IMR-90 (cell line): ENCODE measurements around the gene TBCD.

Experiments used
- CEBPB ChIP-seq: IDR thresholded peaks from 2 replicates; pipeline ENCODE4 v1.6.1; 2012; ENCODE audit warnings: low read depth, low read length, improper control_type of control experiment
- FOS ChIP-seq: fragments of 150-350 bp; IDR thresholded peaks from 2 replicates; pipeline ENCODE4 v1.6.1; 2016; ENCODE audit warnings: low read depth, low read length
- MAFK ChIP-seq: IDR thresholded peaks from 2 replicates; pipeline ENCODE4 v1.6.1; 2012; ENCODE audit warnings: low read depth, low read length, improper control_type of control experiment
- MAZ ChIP-seq: IDR thresholded peaks from 2 replicates; pipeline ENCODE4 v1.6.1; 2012; ENCODE audit warnings: low read depth, mild to moderate bottlenecking, low read length, improper control_type of control experiment, moderate library complexity, borderline replicate concordance
- MXI1 ChIP-seq: IDR thresholded peaks from 2 replicates; pipeline ENCODE4 v1.6.1; 2012; ENCODE audit warnings: low read depth, mild to moderate bottlenecking, low read length, moderate library complexity, borderline replicate concordance
- NFE2L2 ChIP-seq: fragments of 150-350 bp; IDR thresholded peaks from 2 replicates; pipeline ENCODE4 v1.6.1; 2016; ENCODE audit warnings: low read depth, mild to moderate bottlenecking, low read length
- POLR2A ChIP-seq: IDR thresholded peaks from 2 replicates; pipeline ENCODE4 v1.6.1; 2012; ENCODE audit warnings: mild to moderate bottlenecking, low read depth, low read length
- RAD21 ChIP-seq: IDR thresholded peaks from 2 replicates; pipeline ENCODE4 v1.6.1; 2012; ENCODE audit warnings: low read length, improper control_type of control experiment
- RCOR1 ChIP-seq: IDR thresholded peaks from 2 replicates; pipeline ENCODE4 v1.6.1; 2012; ENCODE audit warnings: mild to moderate bottlenecking, low read length, improper control_type of control experiment; ENCODE audit not compliant: insufficient replicate concordance
- RFX5 ChIP-seq: IDR thresholded peaks from 2 replicates; pipeline ENCODE4 v1.8.0; 2012; ENCODE audit warnings: low read depth, mild to moderate bottlenecking, low read length, moderate library complexity
- SMC3 ChIP-seq: fragments of 150-350 bp; IDR thresholded peaks from 2 replicates; pipeline ENCODE4 v1.6.1; 2016; ENCODE audit warnings: low read depth, mild to moderate bottlenecking, antibody characterized with exemption, low read length, moderate library complexity
- USF2 ChIP-seq: fragments of 150-350 bp; IDR thresholded peaks from 2 replicates; pipeline ENCODE4 v1.6.1; 2017; ENCODE audit warnings: mild to moderate bottlenecking, antibody characterized with exemption, low read length, low read depth
- TF ChIP-seq, protein P1 (sequence below): conservative IDR thresholded peaks from 2 replicates; pipeline ENCODE4 v1.5.1; 2012; ENCODE audit warnings: mild to moderate bottlenecking, low read depth, low read length, improper control_type of control experiment
- TF ChIP-seq, protein P2 (sequence below): fragments of 150-350 bp; IDR thresholded peaks from 2 replicates; pipeline ENCODE4 v1.6.1; 2016; ENCODE audit warnings: low read depth, mild to moderate bottlenecking, low read length, moderate library complexity, borderline replicate concordance

GRCh38 chr17:82960419-82961271 lies 208.8 kb downstream of the TBCD start:
- TF ChIP-seq SMC3 (no peak), MXI1 (no peak), RAD21 (no peak), POLR2A (no peak), RFX5 (no peak), USF2 (no peak), RCOR1 (no peak), MAFK (no peak), CEBPB (no peak), NFE2L2 (no peak), FOS (no peak), MAZ (no peak)
- TF ChIP-seq, protein P1, sequence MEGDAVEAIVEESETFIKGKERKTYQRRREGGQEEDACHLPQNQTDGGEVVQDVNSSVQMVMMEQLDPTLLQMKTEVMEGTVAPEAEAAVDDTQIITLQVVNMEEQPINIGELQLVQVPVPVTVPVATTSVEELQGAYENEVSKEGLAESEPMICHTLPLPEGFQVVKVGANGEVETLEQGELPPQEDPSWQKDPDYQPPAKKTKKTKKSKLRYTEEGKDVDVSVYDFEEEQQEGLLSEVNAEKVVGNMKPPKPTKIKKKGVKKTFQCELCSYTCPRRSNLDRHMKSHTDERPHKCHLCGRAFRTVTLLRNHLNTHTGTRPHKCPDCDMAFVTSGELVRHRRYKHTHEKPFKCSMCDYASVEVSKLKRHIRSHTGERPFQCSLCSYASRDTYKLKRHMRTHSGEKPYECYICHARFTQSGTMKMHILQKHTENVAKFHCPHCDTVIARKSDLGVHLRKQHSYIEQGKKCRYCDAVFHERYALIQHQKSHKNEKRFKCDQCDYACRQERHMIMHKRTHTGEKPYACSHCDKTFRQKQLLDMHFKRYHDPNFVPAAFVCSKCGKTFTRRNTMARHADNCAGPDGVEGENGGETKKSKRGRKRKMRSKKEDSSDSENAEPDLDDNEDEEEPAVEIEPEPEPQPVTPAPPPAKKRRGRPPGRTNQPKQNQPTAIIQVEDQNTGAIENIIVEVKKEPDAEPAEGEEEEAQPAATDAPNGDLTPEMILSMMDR: no peak
- TF ChIP-seq, protein P2, sequence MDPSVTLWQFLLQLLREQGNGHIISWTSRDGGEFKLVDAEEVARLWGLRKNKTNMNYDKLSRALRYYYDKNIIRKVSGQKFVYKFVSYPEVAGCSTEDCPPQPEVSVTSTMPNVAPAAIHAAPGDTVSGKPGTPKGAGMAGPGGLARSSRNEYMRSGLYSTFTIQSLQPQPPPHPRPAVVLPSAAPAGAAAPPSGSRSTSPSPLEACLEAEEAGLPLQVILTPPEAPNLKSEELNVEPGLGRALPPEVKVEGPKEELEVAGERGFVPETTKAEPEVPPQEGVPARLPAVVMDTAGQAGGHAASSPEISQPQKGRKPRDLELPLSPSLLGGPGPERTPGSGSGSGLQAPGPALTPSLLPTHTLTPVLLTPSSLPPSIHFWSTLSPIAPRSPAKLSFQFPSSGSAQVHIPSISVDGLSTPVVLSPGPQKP: no peak
